ENCODE measurements around the gene DLG2. TPM values are rescaled to one million over a fixed set of nuclear protein-coding genes. Genes with fewer than 3 reads are reported as not detected.

DLG2 gene
- total and polyA plus RNA-seq, 2 of the 8 experiments (the other 6 are each of a cell fraction or from before 2014, with no cell fraction given), result 1.7 to 14.3 TPM

DNA sequence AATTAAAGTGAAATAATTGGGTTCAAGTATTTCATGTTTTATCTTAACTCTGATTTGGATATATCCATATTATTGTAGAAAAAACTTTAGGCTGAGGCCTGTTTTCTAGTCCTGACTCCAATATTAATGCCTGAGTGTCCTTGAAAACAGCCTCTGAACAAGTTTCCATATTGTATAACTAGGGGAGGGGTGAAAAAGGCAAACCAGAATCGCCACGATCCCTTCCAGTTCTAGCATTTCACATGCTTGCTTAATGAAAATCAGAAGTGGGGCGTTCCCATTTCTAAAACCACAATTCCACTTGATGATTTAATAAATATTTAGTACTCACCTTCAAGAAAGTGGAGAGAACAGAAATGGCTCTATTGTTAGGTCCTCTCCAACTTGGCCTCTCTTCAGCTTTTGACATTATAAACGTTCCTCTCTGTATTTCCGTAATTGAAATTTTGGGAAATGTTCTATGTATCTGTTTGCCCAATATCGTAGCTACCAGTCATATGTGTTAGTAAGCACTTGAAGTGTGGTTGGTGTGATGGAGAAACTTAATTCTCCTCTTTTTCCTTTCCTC, 1779.6 kb downstream of the DLG2 start:
- H3K14ac ChIP-seq (ENCODE audit: insufficient read length), result no peak overlapping the region
- ChIA-PET CTCF (ENCODE audit: partially characterized antibody) (interaction anchor here (0.6 to 0.9 kb wide), 2 partner anchors 11 to 178 kb away, joined by 3 read pairs; no protein-coding TSS in a partner anchor), POLR2A (ENCODE audit: partially characterized antibody) (no interaction called here)
- no peak overlapping the region for H3K4me3 ChIP-seq (ENCODE audit: extremely low read depth in 1 of 4, insufficient read depth in 2 of 4, low read depth in 3 of 4, low read length in 4 of 4)
- H3K27ac ChIP-seq (ENCODE audit: low read depth, low read length), result no peak overlapping the region
- no peak overlapping the region for H3K9ac ChIP-seq (replicated peaks in 1 of 4; ENCODE audit: extremely low read depth in 1 of 4, low read depth in 3 of 4, low read length in 3 of 4)
- H3K56ac ChIP-seq (replicated peaks; ENCODE audit: insufficient read length, low read depth, low read length), result no peak overlapping the region
- no peaks in the 10 kb centered on the region for H3K79me2 ChIP-seq (ENCODE audit: control insufficient read depth in 1 of 2, insufficient read depth in 2 of 2, low read length in 2 of 2)
- H2AFZ ChIP-seq (ENCODE audit: low read length), result no peak overlapping the region
- H3K9me3 ChIP-seq (ENCODE audit: insufficient read depth in 2 of 2, low read depth in 1 of 2, low read length in 1 of 2), result 0 out of 4 replicates have a peak, but pooled peaks cover 0 to 3% of the 10 kb centered on the region in 2 experiments
- WGBS, 2 experiments (ENCODE audit: extremely low coverage in 1 of 2, insufficient coverage in 1 of 2, insufficient read length in 1 of 2, insufficient replicate concordance in 2 of 2, low coverage in 1 of 2, low lambda C conversion rate in 2 of 2, missing lambda C conversion rate in 1 of 2), result 100% methylated on average over 6 of the region's 6 CpGs; no CpG with 5 or more reads in 1 of the 2 experiments
- no peak for TF ChIP-seq BCL11A (IDR thresholded peaks at IDR 0.05; ENCODE audit: low read depth in 2 of 2, low read length in 2 of 2)
- no peak for TF ChIP-seq BRCA1 (IDR thresholded peaks at IDR 0.05; ENCODE audit: low read depth, low read length)
- no peak for TF ChIP-seq SP1 (IDR thresholded peaks at IDR 0.05; ENCODE audit: low read depth, low read length)
- TF ChIP-seq MAFK (IDR thresholded peaks at IDR 0.05; ENCODE audit: low read depth, low read length), result no peak
- no peak for TF ChIP-seq SP2 (IDR thresholded peaks at IDR 0.05; ENCODE audit: low read length)
- TF ChIP-seq CREB1 (IDR thresholded peaks at IDR 0.05), result no peak
- TF ChIP-seq CBX5 (IDR thresholded peaks at IDR 0.05; ENCODE audit: low read depth, low read length), result no peak
- H2BK5ac ChIP-seq (ENCODE audit: low read depth, low read length), result no peak overlapping the region
- H2BK15ac ChIP-seq (ENCODE audit: low read length), result no peak overlapping the region
- H3K4ac ChIP-seq (replicated peaks; ENCODE audit: insufficient read length, low read depth, low read length), result no peak overlapping the region
- no peak overlapping the region for H4K91ac ChIP-seq (replicated peaks; ENCODE audit: insufficient read length, low read length)
- no peak overlapping the region for H2BK120ac ChIP-seq (replicated peaks; ENCODE audit: low read depth, low read length)
- FAIRE-seq, result no peak
- no peaks in the 10 kb centered on the region for H3K79me1 ChIP-seq (ENCODE audit: low read depth, low read length)
- no peak overlapping the region for H4K8ac ChIP-seq (ENCODE audit: extremely low read depth, insufficient read depth, low read length)
- H4K5ac ChIP-seq (ENCODE audit: insufficient read length, low read depth, low read length), result no peak overlapping the region
- H2BK12ac ChIP-seq (ENCODE audit: low read depth, low read length), result no peak overlapping the region
- H4K20me1 ChIP-seq (replicated peaks in 1 of 2; ENCODE audit: control insufficient read depth in 1 of 2, insufficient read depth in 2 of 2, low read length in 2 of 2), result no peaks in the 10 kb centered on the region
- H3K36me3 ChIP-seq (ENCODE audit: control insufficient read depth in 2 of 4, insufficient read depth in 4 of 4, low read length in 3 of 4), result no peaks in the 10 kb centered on the region
- H3K23me2 ChIP-seq (ENCODE audit: low read depth, low read length), result no peaks in the 10 kb centered on the region
- no peak overlapping the region for H2BK20ac ChIP-seq (ENCODE audit: low read length)
- H2AK5ac ChIP-seq (ENCODE audit: low read depth, low read length), result no peak overlapping the region
- peaks cover 0 to 1% (median 0%) of the 10 kb centered on the region in 4 experiments; a peak in 1 of 7 replicates for H3K27me3 ChIP-seq (replicated peaks in 1 of 4; ENCODE audit: control insufficient read depth in 3 of 4, extremely low read depth in 1 of 4, insufficient read depth in 3 of 4, low read length in 3 of 4)
- H3K23ac ChIP-seq (ENCODE audit: insufficient read length), result no peak overlapping the region
- H3K4me1 ChIP-seq (replicated peaks in 1 of 4; ENCODE audit: control insufficient read depth in 3 of 4, insufficient read depth in 4 of 4, low read length in 3 of 4), result no peaks in the 10 kb centered on the region
- no peak overlapping the region for H3K18ac ChIP-seq (ENCODE audit: extremely low read depth, low read length)
- no peak overlapping the region for H3K4me2 ChIP-seq (ENCODE audit: insufficient read depth in 1 of 2, low read depth in 2 of 2, low read length in 2 of 2)
- DNase-seq (ENCODE audit: low read depth in 1 of 2, low spot score in 2 of 2), result no peak
